CD4-positive, CD25-positive, alpha-beta regulatory T cell (primary cell): ENCODE results near the gene KIRREL2. TPM values are rescaled to one million over a fixed set of nuclear protein-coding genes. Genes with fewer than 3 reads are reported as not detected.
"Not testable (repeated sequence)": the region's sequence is repeated elsewhere in the genome, so short reads cannot be mapped to it uniquely, and the experiment has no call there.

Experiments
- ATAC-seq, 2 donors: fragments of 150-1000 bp; cut with Tn5 transposase; one replicate each; pipeline ENCODE4 v1.10.0; 2021; ENCODE audit warnings: low read depth in 2 of 2, moderate number of reproducible peaks in 2 of 2, moderate library complexity in 1 of 2
- DNase-seq, 3 donors: peaks; one replicate each; pipeline versions ENCODE4 v3.0.0 to v3.0.0-alpha.2; 2012 to 2022; ENCODE audit warnings: mixed read lengths in 1 of 3
- H3K27ac ChIP-seq: one replicate; pipeline ENCODE4 v1.7.0; 2013; ENCODE audit warnings: mild to moderate bottlenecking, low read length; ENCODE audit not compliant: insufficient read depth, poor library complexity, severe bottlenecking
- H3K27me3 ChIP-seq: one replicate; pipeline ENCODE4 v1.7.0; 2013; ENCODE audit warnings: low read length; ENCODE audit not compliant: control insufficient read depth, insufficient read depth
- H3K36me3 ChIP-seq: one replicate; pipeline ENCODE4 v1.7.0; 2013; ENCODE audit warnings: mild to moderate bottlenecking, low read length, moderate library complexity; ENCODE audit not compliant: control insufficient read depth, insufficient read depth
- H3K4me1 ChIP-seq: 2 replicates; pipeline ENCODE4 v1.7.0; 2013; ENCODE audit warnings: mild to moderate bottlenecking, low read length; ENCODE audit not compliant: insufficient read depth, control insufficient read depth, poor library complexity, severe bottlenecking
- H3K4me3 ChIP-seq: one replicate; pipeline ENCODE4 v1.7.0; 2013; ENCODE audit warnings: low read depth, mild to moderate bottlenecking, low read length, moderate library complexity
- H3K9me3 ChIP-seq, 2 experiments: 1 replicate in 1 of 2; 2 replicates in 1 of 2; pipeline ENCODE4 v1.7.0; 2013; ENCODE audit warnings: low read length in 2 of 2, mild to moderate bottlenecking in 1 of 2, moderate library complexity in 1 of 2; ENCODE audit not compliant: control insufficient read depth in 2 of 2
- H3K27ac Mint-ChIP-seq, 3 donors: one replicate each; pipeline ENCODE4 v1.8.0; 2020 to 2022; ENCODE audit warnings: mild to moderate bottlenecking in 3 of 3, mixed read lengths in 3 of 3, moderate library complexity in 2 of 3
- H3K27me3 Mint-ChIP-seq: one replicate; pipeline ENCODE4 v1.8.0; 2022; ENCODE audit warnings: mild to moderate bottlenecking, mixed read lengths
- H3K36me3 Mint-ChIP-seq: one replicate; pipeline ENCODE4 v1.8.0; 2020; ENCODE audit warnings: mixed read lengths
- H3K4me1 Mint-ChIP-seq, 4 donors: one replicate each; pipeline ENCODE4 v1.8.0; 2020 to 2022; ENCODE audit warnings: mixed read lengths in 4 of 4, mild to moderate bottlenecking in 1 of 4
- H3K4me3 Mint-ChIP-seq, 4 donors: one replicate each; pipeline ENCODE4 v1.8.0; 2020 to 2022; ENCODE audit warnings: mild to moderate bottlenecking in 4 of 4, mixed read lengths in 4 of 4, moderate library complexity in 3 of 4
- H3K9me3 Mint-ChIP-seq, 7 donors: one replicate each; pipeline ENCODE4 v1.8.0; 2020 to 2022; ENCODE audit warnings: mixed read lengths in 7 of 7, mild to moderate bottlenecking in 3 of 7, moderate library complexity in 2 of 7
- polyA plus RNA-seq, 4 donors: library from polyadenylated mRNA; unstranded; fragments of 300-500 nt; fragmentation: Illumina TruSeq; gene quantifications; one replicate each; pipeline ENCODE4 v1.2.3, GENCODE V29; 2021
- total RNA-seq: library from RNA; stranded (reverse); gene quantifications from one replicate; pipeline ENCODE4 v1.2.3, GENCODE V29; 2022

The KIRREL2 gene
- total and polyA plus RNA-seq, 5 donors from 2014 or later = not detected

- Histone ChIP-seq H3K27ac (no peak overlapping the region), H3K9me3 (no peaks in the 10 kb centered on the region), H3K4me1 (peaks cover 23% of the 10 kb centered on the region), H3K4me3 (no peak overlapping the region), H3K36me3 (no peaks in the 10 kb centered on the region), H3K27me3 (peaks cover 7% of the 10 kb centered on the region)
- Mint-ChIP-seq H3K27ac (no peak overlapping the region), H3K4me3 (peak overlapping the region; percentile 41 to 82 (median 65)), H3K9me3 (peaks cover 0 to 2% (median 0%) of the 10 kb centered on the region in 7 donors), H3K27me3 (peaks cover 42% of the 10 kb centered on the region), H3K36me3 (no peaks in the 10 kb centered on the region), H3K4me1 (peaks cover 0 to 22% (median 11%) of the 10 kb centered on the region in 4 donors)
- no peak for ATAC-seq
- DNase-seq = no peak
These were observed 12.2 kb downstream of the KIRREL2 start for GRCh38 chr19:35868823-35869326.

- Mint-ChIP-seq H3K4me1 (peaks cover 0 to 22% (median 11%) of the 10 kb centered on the region in 4 donors), H3K36me3 (no peaks in the 10 kb centered on the region), H3K27me3 (peaks cover 41% of the 10 kb centered on the region), H3K27ac (peak overlapping the region in 1 of 3 donors; percentile 37), H3K9me3 (peaks cover 0 to 2% (median 0%) of the 10 kb centered on the region in 7 donors), H3K4me3 (peak overlapping the region; percentile 41 to 82 (median 77))
- H3K36me3 ChIP-seq = no peaks in the 10 kb centered on the region
- H3K27ac ChIP-seq = no peak overlapping the region
- peaks cover 7% of the 10 kb centered on the region for H3K27me3 ChIP-seq
- peak; percentile 71 to 90 (median 75) for DNase-seq
- peaks cover 23% of the 10 kb centered on the region for H3K4me1 ChIP-seq
- H3K9me3 ChIP-seq = no peaks in the 10 kb centered on the region
- peak; percentile 81 to 82 for ATAC-seq
- H3K4me3 ChIP-seq = no peak overlapping the region
These were observed 12.8 kb downstream of the KIRREL2 start for GRCh38 chr19:35869327-35870123.

- Mint-ChIP-seq H3K4me1 (peaks cover 0 to 22% (median 11%) of the 10 kb centered on the region in 4 donors), H3K4me3 (peak overlapping the region; percentile 20 to 81 (median 72)), H3K27me3 (peaks cover 41% of the 10 kb centered on the region), H3K27ac (peak overlapping the region in 1 of 3 donors; percentile 37)
- not testable (repeated sequence) for H3K36me3 ChIP-seq, H3K27me3 ChIP-seq, DNase-seq, H3K27ac ChIP-seq, H3K36me3 Mint-ChIP-seq, ATAC-seq, H3K9me3 ChIP-seq, H3K9me3 Mint-ChIP-seq
- Histone ChIP-seq H3K4me3 (peak overlapping the region; percentile 37), H3K4me1 (peaks cover 23% of the 10 kb centered on the region)
These were observed 13.5 kb downstream of the KIRREL2 start for GRCh38 chr19:35870124-35870736.

- Mint-ChIP-seq H3K27ac (peak overlapping the region in 1 of 3 donors; percentile 20), H3K36me3 (no peaks in the 10 kb centered on the region), H3K4me3 (no peak overlapping the region), H3K4me1 (peaks cover 0 to 22% (median 11%) of the 10 kb centered on the region in 4 donors), H3K9me3 (peaks cover 0 to 3% (median 0%) of the 10 kb centered on the region in 7 donors), H3K27me3 (peaks cover 38% of the 10 kb centered on the region)
- H3K27me3 ChIP-seq = peaks cover 3% of the 10 kb centered on the region
- ATAC-seq (no peak), DNase-seq (no peak)
- no peak overlapping the region for H3K4me3 ChIP-seq
- H3K9me3 ChIP-seq = no peaks in the 10 kb centered on the region
- no peaks in the 10 kb centered on the region for H3K36me3 ChIP-seq
- no peak overlapping the region for H3K27ac ChIP-seq
- H3K4me1 ChIP-seq = peaks cover 23% of the 10 kb centered on the region
These were observed 14.1 kb downstream of the KIRREL2 start for GRCh38 chr19:35870798-35871197.

- Histone ChIP-seq H3K4me1 (peaks cover 23% of the 10 kb centered on the region), H3K4me3 (no peak overlapping the region), H3K36me3 (no peaks in the 10 kb centered on the region), H3K9me3 (no peaks in the 10 kb centered on the region), H3K27ac (no peak overlapping the region), H3K27me3 (peaks cover 3% of the 10 kb centered on the region)
- Mint-ChIP-seq H3K36me3 (no peaks in the 10 kb centered on the region), H3K9me3 (peaks cover 0 to 3% (median 0%) of the 10 kb centered on the region in 7 donors), H3K27me3 (peaks cover 39% of the 10 kb centered on the region), H3K4me3 (no peak overlapping the region), H3K27ac (no peak overlapping the region), H3K4me1 (peaks cover 0 to 22% (median 11%) of the 10 kb centered on the region in 4 donors)
- DNase-seq = no peak
- no peak for ATAC-seq
These were observed 14.9 kb downstream of the KIRREL2 start for GRCh38 chr19:35871611-35872010.

- H3K27me3 ChIP-seq = peaks cover 3% of the 10 kb centered on the region
- DNase-seq (no peak), ATAC-seq (no peak)
- H3K27ac ChIP-seq = no peak overlapping the region
- H3K27me3 Mint-ChIP-seq = peaks cover 37% of the 10 kb centered on the region
- no peaks in the 10 kb centered on the region for H3K9me3 ChIP-seq
- H3K4me3 ChIP-seq = no peak overlapping the region
- H3K4me1 ChIP-seq = peaks cover 23% of the 10 kb centered on the region
- no peaks in the 10 kb centered on the region for H3K36me3 Mint-ChIP-seq
- no peaks in the 10 kb centered on the region for H3K36me3 ChIP-seq
- peaks cover 0 to 22% (median 11%) of the 10 kb centered on the region in 4 donors for H3K4me1 Mint-ChIP-seq
- no peak overlapping the region for H3K4me3 Mint-ChIP-seq
- peaks cover 0 to 3% (median 0%) of the 10 kb centered on the region in 7 donors for H3K9me3 Mint-ChIP-seq
- H3K27ac Mint-ChIP-seq = peak overlapping the region in 1 of 3 donors; percentile 91
These were observed 15.5 kb downstream of the KIRREL2 start for GRCh38 chr19:35872180-35872579.

GRCh38 chr19:35874392-35874930 is 17.8 kb downstream of the KIRREL2 start:
- Histone ChIP-seq H3K4me1 (peaks cover 9% of the 10 kb centered on the region), H3K27ac (no peak overlapping the region), H3K4me3 (no peak overlapping the region), H3K9me3 (no peaks in the 10 kb centered on the region), H3K36me3 (no peaks in the 10 kb centered on the region), H3K27me3 (peaks cover 5% of the 10 kb centered on the region)
- ATAC-seq (no peak), DNase-seq (no peak)
- no peak overlapping the region for H3K27ac Mint-ChIP-seq
- no peak overlapping the region for H3K4me3 Mint-ChIP-seq
- no peaks in the 10 kb centered on the region for H3K36me3 Mint-ChIP-seq
- H3K27me3 Mint-ChIP-seq = peaks cover 39% of the 10 kb centered on the region
- peaks cover 0 to 1% (median 0%) of the 10 kb centered on the region in 7 donors for H3K9me3 Mint-ChIP-seq
- H3K4me1 Mint-ChIP-seq = peaks cover 0 to 10% (median 7%) of the 10 kb centered on the region in 4 donors
